K562 (cell line): ENCODE results near the gene GAS2L2. TPM values are rescaled to one million over a fixed set of nuclear protein-coding genes. Genes with fewer than 3 reads are reported as not detected.

ENCODE experiments used
- ATAC-seq: fragments of 200-7000 bp; cut with Tn5 transposase; 3 replicates; pipeline ENCODE4 v1.9.1; 2020; ENCODE audit warnings: moderate library complexity
- BruUV-seq: library from RNA; stranded (reverse); fragments of 400-500 nt; replicated peaks from 2 replicates; lab custom pipeline; 2021; lab: Mats Ljungman, UMichigan
- CTCF ChIA-PET: fragments of 300-600 bp; formaldehyde crosslinking; extraction: SDS; loops from one replicate; lab custom pipeline; 2021; ENCODE audit warnings: low intra/inter-chr PET ratio; lab: Yijun Ruan, JAX
- POLR2A ChIA-PET: fragments of 300-600, 350-650 bp; sonication (Branson Sonifier 250); formaldehyde crosslinking; extraction: SDS; loops from one replicate; lab custom pipeline; 2021; ENCODE audit warnings: antibody characterized with exemption, inconsistent platforms; lab: Yijun Ruan, JAX
- DNase-seq, 4 experiments: peaks; one replicate each; pipeline versions ENCODE4 v3.0.0 to v3.0.0-alpha.2; 2011 to 2018; ENCODE audit warnings: low spot score in 3 of 4, mixed read lengths in 3 of 4; ENCODE audit errors: extremely low read depth in 1 of 4
- FAIRE-seq: peaks from 2 replicates; lab custom pipeline; 2011; peaks lifted over from hg19 to GRCh38; lab: Jason Lieb, UNC
- H2AFZ ChIP-seq: 2 replicates; pipeline ENCODE4 v1.6.0; 2011; ENCODE audit warnings: low read depth, low read length, control low read depth, inconsistent platforms
- H3K27ac ChIP-seq: fragments of 200-600 bp; 3 replicates; pipeline ENCODE4 v1.8.0; 2011; ENCODE audit warnings: low read depth, mild to moderate bottlenecking, control low read depth, inconsistent platforms, low read length, moderate library complexity, mixed read lengths; ENCODE audit errors: extremely low read depth
- H3K27me3 ChIP-seq, 2 experiments: fragments of 300-600 bp in 1 of 2; 2 replicates in 1 of 2; 3 replicates in 1 of 2; pipeline versions ENCODE4 v1.6.0 to v1.8.0; 2011; ENCODE audit warnings: inconsistent platforms in 2 of 2, low read length in 2 of 2, mild to moderate bottlenecking in 1 of 2, mixed read lengths in 1 of 2, moderate library complexity in 1 of 2; ENCODE audit not compliant: control insufficient read depth in 2 of 2, insufficient read depth in 2 of 2
- H3K36me3 ChIP-seq: fragments of 300-600 bp; 3 replicates; pipeline ENCODE4 v1.8.0; 2011; ENCODE audit warnings: mild to moderate bottlenecking, low read length, inconsistent platforms; ENCODE audit not compliant: control insufficient read depth, insufficient read depth
- H3K4me1 ChIP-seq, 2 experiments: fragments of 200-600 bp in 1 of 2; replicated peaks in 1 of 2; 2 replicates in 1 of 2; 3 replicates in 1 of 2; pipeline versions ENCODE4 v1.5.1 to v1.8.0; 2011; ENCODE audit warnings: inconsistent platforms in 2 of 2, low read length in 2 of 2, mild to moderate bottlenecking in 1 of 2, mixed read lengths in 1 of 2, moderate library complexity in 1 of 2; ENCODE audit not compliant: control insufficient read depth in 2 of 2, insufficient read depth in 2 of 2
- H3K4me2 ChIP-seq: 2 replicates; pipeline ENCODE4 v1.6.1; 2011; ENCODE audit warnings: low read length, control low read depth, inconsistent platforms, mixed read lengths; ENCODE audit not compliant: insufficient read depth
- H3K4me3 ChIP-seq: fragments of 200-600 bp; sonication (generic), shearing (Covaris generic); 2 replicates; pipeline ENCODE4 v1.5.1; 2016; ENCODE audit warnings: control low read depth, inconsistent platforms
- H3K79me2 ChIP-seq: fragments of 200-600 bp; 3 replicates; pipeline ENCODE4 v1.8.0; 2011; ENCODE audit warnings: low read length, inconsistent platforms; ENCODE audit not compliant: control insufficient read depth, insufficient read depth
- H3K9ac ChIP-seq, 2 experiments: 2 replicates each; pipeline versions ENCODE4 v1.6.0 to v1.6.1; 2011; ENCODE audit warnings: low read depth in 2 of 2, low read length in 2 of 2, control low read depth in 1 of 2, inconsistent platforms in 1 of 2, mild to moderate bottlenecking in 1 of 2, mixed read lengths in 1 of 2; ENCODE audit not compliant: insufficient read depth in 1 of 2
- H3K9me1 ChIP-seq: one replicate; pipeline ENCODE4 v1.6.0; 2011; ENCODE audit warnings: inconsistent platforms, mild to moderate bottlenecking, low read length, moderate library complexity; ENCODE audit not compliant: control insufficient read depth, insufficient read depth
- H3K9me3 ChIP-seq: replicated peaks from 2 replicates; pipeline ENCODE4 v1.5.1; 2011; ENCODE audit warnings: low read depth, low read length, inconsistent platforms; ENCODE audit not compliant: control insufficient read depth, insufficient read depth
- H4K20me1 ChIP-seq: replicated peaks from 2 replicates; pipeline ENCODE4 v1.6.1; 2011; ENCODE audit warnings: low read length, inconsistent platforms, mixed read lengths; ENCODE audit not compliant: control insufficient read depth, insufficient read depth
- GABPB2 ChIP-seq: fragments of 250-450 bp; sonication (Bioruptor Pico); conservative IDR thresholded peaks from 2 replicates; pipeline ENCODE4 v1.5.1; 2021; ENCODE audit warnings: mild to moderate bottlenecking
- RBM25 ChIP-seq: fragments of 200-400 bp; formaldehyde crosslinking; IDR thresholded peaks from 2 replicates; pipeline ENCODE4 v1.6.1; 2018; ENCODE audit warnings: low read length, low read depth, moderate library complexity; ENCODE audit not compliant: severe bottlenecking
- WGBS: fragments of 100-300 bp; shearing (Covaris generic); methylation state at CpG from one replicate; pipeline ENCODE4 v1.1.6; 2016; ENCODE audit warnings: low coverage, mixed read lengths; ENCODE audit not compliant: insufficient coverage; ENCODE audit errors: missing lambda C conversion rate; 5-methylcytosine and 5-hydroxymethylcytosine counted together
- in situ Hi-C: fragments of 300-500 bp; cut with MboI; formaldehyde crosslinking; loops from 4 replicates; pipeline ENCODE4 v1.15.0; 2018; ENCODE audit warnings: inconsistent platforms, mixed read lengths
- intact Hi-C: fragments of 100-400 bp; cut with micrococcal nuclease; formaldehyde crosslinking; loops from 2 replicates; pipeline ENCODE4 v1.14.2; 2022
- polyA plus RNA-seq, 8 experiments: library from polyadenylated mRNA; depleted of rRNA in 4 of 8; stranded (reverse) in 5 of 8; unstranded in 3 of 8; fragments of >200 nt; fragmentation: Nextera tagmentation in 2 of 8; fragmentation: Illumina TruSeq in 1 of 8; extraction: Ambion mirVana in 2 of 8; extraction: Trizol in 1 of 8; gene quantifications; 2 replicates each; pipeline versions ENCODE4 v1.2.1 to v1.2.3, GENCODE V29; 2011 to 2014; ENCODE audit warnings: inconsistent platforms in 1 of 8, missing spikeins in 1 of 8
- total RNA-seq, 7 experiments: library from RNA; depleted of rRNA in 6 of 7; stranded (reverse); fragments of >200 nt in 6 of 7; fragmentation: Illumina TruSeq in 2 of 7; extraction: Trizol in 2 of 7; gene quantifications; 2 replicates each; pipeline versions ENCODE4 v1.2.1 to v1.2.3, GENCODE V29; 2011 to 2021; ENCODE audit warnings: low replicate concordance in 1 of 7
- TF ChIP-seq, protein P1 (sequence below): fragments of 250-450 bp; sonication (Bioruptor Pico); IDR thresholded peaks from 2 replicates; pipeline ENCODE4 v1.8.0; 2021; ENCODE audit warnings: moderate library complexity, mild to moderate bottlenecking, inconsistent platforms
- TF ChIP-seq, protein P2 (sequence below): IDR thresholded peaks from 2 replicates; pipeline ENCODE4 v1.6.1; 2011; ENCODE audit warnings: borderline replicate concordance, low read depth, mild to moderate bottlenecking, moderate library complexity, low read length; ENCODE audit not compliant: insufficient read depth, poor library complexity, severe bottlenecking
- TF ChIP-seq, protein P3 (sequence below): IDR thresholded peaks from 2 replicates; pipeline ENCODE4 v1.6.1; 2014; ENCODE audit warnings: antibody characterized with exemption

GAS2L2 gene
- total and polyA plus RNA-seq, 9 of the 15 experiments (the other 6 are each of a cell fraction or from before 2014, with no cell fraction given): not detected

DNA sequence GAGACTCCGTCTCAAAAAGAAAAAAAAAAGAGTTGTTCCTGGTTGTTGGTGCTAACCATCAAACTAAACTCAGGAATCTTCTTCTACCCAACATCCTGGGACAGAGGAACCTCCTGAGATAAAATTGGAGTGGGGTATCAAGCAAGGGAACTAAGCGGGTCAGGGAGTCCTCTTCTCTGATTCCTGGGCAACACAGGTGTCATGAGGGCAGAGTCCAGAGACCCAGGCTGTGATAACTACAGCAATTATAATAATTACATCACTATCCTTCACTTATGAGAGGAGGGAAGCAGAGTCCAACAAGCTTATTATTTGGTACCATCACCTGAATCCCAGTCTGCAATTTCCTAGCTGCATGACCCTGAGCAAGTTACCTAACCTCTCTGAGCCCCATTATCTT is 15.8 kb upstream of the GAS2L2 start:
- in situ Hi-C loops: loop anchor here (5.0 kb wide), 1 partner anchor 39 kb away; the partner anchor contains the start of gene TAF15
- H3K9ac ChIP-seq: no peak overlapping the region
- no peak overlapping the region for H3K27ac ChIP-seq
- no TSS peak for BruUV-seq
- H2AFZ ChIP-seq: no peak overlapping the region
- DNase-seq: no peak
- CTCF ChIA-PET: no interaction called here
- peaks cover 3% of the 10 kb centered on the region for H3K9me1 ChIP-seq
- H4K20me1 ChIP-seq: no peaks in the 10 kb centered on the region
- peaks cover 0 to 27% of the 10 kb centered on the region in 2 experiments; a peak in 3 of 5 replicates for H3K4me1 ChIP-seq
- no peak overlapping the region for H3K4me3 ChIP-seq
- no peaks in the 10 kb centered on the region for H3K36me3 ChIP-seq
- POLR2A ChIA-PET: interaction anchor here (0.6 to 1.2 kb wide), 2 partner anchors 40 to 287 kb away, joined by 3 read pairs; partner anchors contain the start of gene TAF15
- H3K79me2 ChIP-seq: no peaks in the 10 kb centered on the region
- WGBS: 0% methylated on average over 2 of the region's 2 CpGs
- no peaks in the 10 kb centered on the region for H3K9me3 ChIP-seq
- peaks cover 48 to 79% of the 10 kb centered on the region in 2 experiments; a peak in 4 of 5 replicates for H3K27me3 ChIP-seq
- no peak for FAIRE-seq
- H3K4me2 ChIP-seq: no peak overlapping the region
- intact Hi-C loops: loop anchor here (10.0 kb wide), 1 partner anchor 176 kb away; the partner anchor contains the start of gene LYZL6
- no peak for ATAC-seq
- TF ChIP-seq RBM25 (no peak), GABPB2 (CRISPR knock-in tag) (no peak)
- TF ChIP-seq, protein P1, sequence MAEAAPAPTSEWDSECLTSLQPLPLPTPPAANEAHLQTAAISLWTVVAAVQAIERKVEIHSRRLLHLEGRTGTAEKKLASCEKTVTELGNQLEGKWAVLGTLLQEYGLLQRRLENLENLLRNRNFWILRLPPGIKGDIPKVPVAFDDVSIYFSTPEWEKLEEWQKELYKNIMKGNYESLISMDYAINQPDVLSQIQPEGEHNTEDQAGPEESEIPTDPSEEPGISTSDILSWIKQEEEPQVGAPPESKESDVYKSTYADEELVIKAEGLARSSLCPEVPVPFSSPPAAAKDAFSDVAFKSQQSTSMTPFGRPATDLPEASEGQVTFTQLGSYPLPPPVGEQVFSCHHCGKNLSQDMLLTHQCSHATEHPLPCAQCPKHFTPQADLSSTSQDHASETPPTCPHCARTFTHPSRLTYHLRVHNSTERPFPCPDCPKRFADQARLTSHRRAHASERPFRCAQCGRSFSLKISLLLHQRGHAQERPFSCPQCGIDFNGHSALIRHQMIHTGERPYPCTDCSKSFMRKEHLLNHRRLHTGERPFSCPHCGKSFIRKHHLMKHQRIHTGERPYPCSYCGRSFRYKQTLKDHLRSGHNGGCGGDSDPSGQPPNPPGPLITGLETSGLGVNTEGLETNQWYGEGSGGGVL: no peak
- TF ChIP-seq, protein P2, sequence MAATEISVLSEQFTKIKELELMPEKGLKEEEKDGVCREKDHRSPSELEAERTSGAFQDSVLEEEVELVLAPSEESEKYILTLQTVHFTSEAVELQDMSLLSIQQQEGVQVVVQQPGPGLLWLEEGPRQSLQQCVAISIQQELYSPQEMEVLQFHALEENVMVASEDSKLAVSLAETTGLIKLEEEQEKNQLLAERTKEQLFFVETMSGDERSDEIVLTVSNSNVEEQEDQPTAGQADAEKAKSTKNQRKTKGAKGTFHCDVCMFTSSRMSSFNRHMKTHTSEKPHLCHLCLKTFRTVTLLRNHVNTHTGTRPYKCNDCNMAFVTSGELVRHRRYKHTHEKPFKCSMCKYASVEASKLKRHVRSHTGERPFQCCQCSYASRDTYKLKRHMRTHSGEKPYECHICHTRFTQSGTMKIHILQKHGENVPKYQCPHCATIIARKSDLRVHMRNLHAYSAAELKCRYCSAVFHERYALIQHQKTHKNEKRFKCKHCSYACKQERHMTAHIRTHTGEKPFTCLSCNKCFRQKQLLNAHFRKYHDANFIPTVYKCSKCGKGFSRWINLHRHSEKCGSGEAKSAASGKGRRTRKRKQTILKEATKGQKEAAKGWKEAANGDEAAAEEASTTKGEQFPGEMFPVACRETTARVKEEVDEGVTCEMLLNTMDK: no peak
- TF ChIP-seq, protein P3, sequence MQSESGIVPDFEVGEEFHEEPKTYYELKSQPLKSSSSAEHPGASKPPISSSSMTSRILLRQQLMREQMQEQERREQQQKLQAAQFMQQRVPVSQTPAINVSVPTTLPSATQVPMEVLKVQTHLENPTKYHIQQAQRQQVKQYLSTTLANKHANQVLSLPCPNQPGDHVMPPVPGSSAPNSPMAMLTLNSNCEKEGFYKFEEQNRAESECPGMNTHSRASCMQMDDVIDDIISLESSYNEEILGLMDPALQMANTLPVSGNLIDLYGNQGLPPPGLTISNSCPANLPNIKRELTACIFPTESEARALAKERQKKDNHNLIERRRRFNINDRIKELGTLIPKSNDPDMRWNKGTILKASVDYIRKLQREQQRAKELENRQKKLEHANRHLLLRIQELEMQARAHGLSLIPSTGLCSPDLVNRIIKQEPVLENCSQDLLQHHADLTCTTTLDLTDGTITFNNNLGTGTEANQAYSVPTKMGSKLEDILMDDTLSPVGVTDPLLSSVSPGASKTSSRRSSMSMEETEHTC: no peak
